Suppressor macrophage treated with lipopolysaccharide for 4 hours (primary cell): Measurements from ENCODE around the gene EXOC3L2.

Experiments used
- DNase-seq: peaks from one replicate; pipeline ENCODE4 v3.0.0-alpha.2; 2020

EXOC3L2 gene

GRCh38 chr19:45179072-45179891 is 65.9 kb downstream of the EXOC3L2 start:
- peak; percentile 69 for DNase-seq

- peak; percentile 100 for DNase-seq
Observed at GRCh38 chr19:45178262-45179071, 66.7 kb downstream of the EXOC3L2 start, which contains the start of gene BLOC1S3. Gene BLOC1S3 (plus strand): TSS chr19:45178784. CDS start chr19:45179297, 513 bp downstream.

- DNase-seq, result peak; percentile 93
Observed at GRCh38 chr19:45177817-45178261, 67.4 kb downstream of the EXOC3L2 start, which contains the start of gene TRAPPC6A. Gene TRAPPC6A (minus strand): TSS chr19:45178237. CDS start chr19:45178218, 19 bp downstream.

GRCh38 chr19:45175515-45176345 is 69.5 kb downstream of the EXOC3L2 start:
- peak; percentile 69 for DNase-seq

GRCh38 chr19:45173816-45174215 is 71.4 kb downstream of the EXOC3L2 start:
- DNase-seq, result peak; percentile 31

- DNase-seq, result no peak
Observed at GRCh38 chr19:45172611-45173208, 72.5 kb downstream of the EXOC3L2 start.

- no peak for DNase-seq
Observed at GRCh38 chr19:45172173-45172572, 73.0 kb downstream of the EXOC3L2 start.

- no peak for DNase-seq
Observed at GRCh38 chr19:45171211-45171623, 74.0 kb downstream of the EXOC3L2 start.

GRCh38 chr19:45170146-45171106 is 74.8 kb downstream of the EXOC3L2 start:
- DNase-seq, result no peak

GRCh38 chr19:45169602-45170001 is 75.6 kb downstream of the EXOC3L2 start:
- DNase-seq, result no peak

- no peak for DNase-seq
Observed at GRCh38 chr19:45168767-45169351, 76.3 kb downstream of the EXOC3L2 start.

- DNase-seq, result no peak
Observed at GRCh38 chr19:45166723-45167252, 78.4 kb downstream of the EXOC3L2 start.

GRCh38 chr19:45164577-45165335 is 80.5 kb downstream of the EXOC3L2 start:
- peak; percentile 92 for DNase-seq

GRCh38 chr19:45163751-45164460 is 81.3 kb downstream of the EXOC3L2 start:
- no peak for DNase-seq

- DNase-seq, result no peak
Observed at GRCh38 chr19:45163156-45163555, 82.1 kb downstream of the EXOC3L2 start.

GRCh38 chr19:45162608-45163143 is 82.5 kb downstream of the EXOC3L2 start:
- DNase-seq, result no peak
